Activated CD8-positive, alpha-beta memory T cell treated with anti-CD3 and anti-CD28 coated beads, Interleukin-2, amount 10 ng/mL, durations not matched to agents 7 days and 5 days (primary cell): Measurements from ENCODE around the gene ANKRD53. TPM values are rescaled to one million over a fixed set of nuclear protein-coding genes. Genes with fewer than 3 reads are reported as not detected.

Source experiments
- ATAC-seq: fragments of 150-1000 bp; cut with Tn5 transposase; one replicate; pipeline ENCODE4 v1.10.0; 2021; ENCODE audit warnings: moderate library complexity
- CTCF ChIA-PET: fragments of 350-600 bp; sonication (Branson Sonifier 250); formaldehyde crosslinking; loops from one replicate; lab custom pipeline; 2021; ENCODE audit warnings: antibody characterized with exemption; lab: Charles Lee
- DNase-seq: peaks from one replicate; pipeline ENCODE4 v3.0.0-alpha.2; 2020
- H3K27ac Mint-ChIP-seq: one replicate; pipeline ENCODE4 v1.8.0; 2021; ENCODE audit warnings: mild to moderate bottlenecking, mixed read lengths
- H3K27me3 Mint-ChIP-seq: one replicate; pipeline ENCODE4 v1.8.0; 2021; ENCODE audit warnings: mixed read lengths
- H3K36me3 Mint-ChIP-seq: one replicate; pipeline ENCODE4 v1.8.0; 2021; ENCODE audit warnings: mild to moderate bottlenecking, mixed read lengths
- H3K4me1 Mint-ChIP-seq: one replicate; pipeline ENCODE4 v1.8.0; 2021; ENCODE audit warnings: mixed read lengths
- H3K4me3 Mint-ChIP-seq: one replicate; pipeline ENCODE4 v1.8.0; 2021; ENCODE audit warnings: mild to moderate bottlenecking, moderate library complexity, mixed read lengths
- H3K9me3 Mint-ChIP-seq: one replicate; pipeline ENCODE4 v1.8.0; 2022; ENCODE audit warnings: low read depth, mixed read lengths
- total RNA-seq, 2 experiments: library from RNA; stranded (reverse); gene quantifications; one replicate each; pipeline ENCODE4 v1.2.3, GENCODE V29; 2021

The ANKRD53 gene
- total RNA-seq, 2 experiments from 2014 or later, result not detected

DNA sequence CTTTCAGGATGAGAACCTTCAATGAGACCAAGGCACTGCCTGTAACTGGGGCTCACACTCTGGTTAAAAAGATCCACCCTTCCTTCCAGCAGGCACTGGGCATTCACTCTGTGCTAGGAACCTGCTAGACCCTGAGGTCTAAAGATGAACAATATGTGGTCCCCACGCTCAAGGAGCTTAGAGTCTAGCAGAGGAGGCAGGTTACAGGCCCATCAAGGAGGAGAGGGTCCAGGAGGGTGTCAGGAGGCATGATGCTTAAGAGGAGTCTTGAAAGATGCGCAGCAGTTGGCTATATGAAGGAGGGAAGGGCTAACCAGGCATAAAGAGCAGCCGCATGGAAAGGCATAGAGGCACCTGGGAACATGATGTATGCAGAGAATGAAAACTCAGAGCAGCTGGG lies 4.5 kb downstream of the ANKRD53 start:
- Mint-ChIP-seq H3K27ac (no peak overlapping the region), H3K9me3 (no peaks in the 10 kb centered on the region), H3K27me3 (no peaks in the 10 kb centered on the region), H3K4me1 (peaks cover 18% of the 10 kb centered on the region), H3K4me3 (no peak overlapping the region), H3K36me3 (peaks cover 13% of the 10 kb centered on the region)
- ATAC-seq (no peak), DNase-seq (peak; percentile 36)
- CTCF ChIA-PET, result interaction anchor here (1.1 to 8.1 kb wide), 6 partner anchors 9 to 85 kb away, joined by 3 to 72 read pairs (median 20); partner anchors contain the start of gene NAGK

DNA sequence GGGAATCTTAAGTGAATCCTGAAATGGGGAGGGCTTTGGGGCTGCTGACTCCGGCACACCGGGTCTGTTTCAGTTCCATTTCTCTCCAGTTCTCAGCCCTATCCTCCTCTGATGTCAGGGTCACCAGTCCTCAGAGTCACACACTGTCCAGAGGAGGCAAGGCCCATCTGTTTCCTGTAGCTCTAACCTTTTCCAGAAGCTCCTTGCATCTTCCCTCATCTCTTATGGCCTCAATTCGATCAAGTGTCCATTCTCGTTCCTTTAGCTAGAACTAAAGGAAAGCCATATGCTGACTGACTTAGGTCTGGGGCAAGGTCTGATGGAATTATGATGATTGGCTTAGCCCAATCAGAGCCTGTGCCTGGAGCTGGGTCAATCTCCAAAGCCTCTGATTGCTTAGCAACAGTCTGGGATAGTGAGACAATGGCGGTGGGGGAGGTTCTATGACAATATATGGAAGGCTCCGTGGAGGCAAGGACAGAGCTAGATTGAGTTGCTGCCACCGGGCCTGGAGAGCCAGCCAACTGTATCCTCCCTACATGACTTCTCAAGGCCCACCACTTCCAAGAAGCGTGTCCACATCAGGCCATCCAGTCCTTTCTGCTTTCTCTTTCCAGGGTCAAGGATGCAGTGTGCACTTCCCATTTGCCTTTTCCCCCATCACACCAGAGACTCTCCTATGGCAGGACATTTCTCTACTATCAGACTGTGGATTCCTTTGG lies 5.2 kb downstream of the ANKRD53 start:
- DNase-seq, result peak; percentile 31
- peaks cover 15% of the 10 kb centered on the region for H3K4me1 Mint-ChIP-seq
- H3K4me3 Mint-ChIP-seq, result no peak overlapping the region
- no peaks in the 10 kb centered on the region for H3K9me3 Mint-ChIP-seq
- ATAC-seq, result no peak
- H3K27ac Mint-ChIP-seq, result no peak overlapping the region
- no peaks in the 10 kb centered on the region for H3K27me3 Mint-ChIP-seq
- CTCF ChIA-PET, result interaction anchor here (0.9 to 8.1 kb wide), 10 partner anchors 9 to 398 kb away, joined by 3 to 72 read pairs (median 8); partner anchors contain the start of gene NAGK
- H3K36me3 Mint-ChIP-seq, result peaks cover 15% of the 10 kb centered on the region

GRCh38 chr2:70984228-70984575 lies 5.8 kb downstream of the ANKRD53 start:
- ATAC-seq (no peak), DNase-seq (no peak)
- H3K4me1 Mint-ChIP-seq, result peaks cover 15% of the 10 kb centered on the region
- H3K9me3 Mint-ChIP-seq, result no peaks in the 10 kb centered on the region
- CTCF ChIA-PET, result interaction anchor here (0.6 to 8.1 kb wide), 23 partner anchors 8 to 1206 kb away, joined by 3 to 72 read pairs (median 4); partner anchors contain the start of gene NAGK
- no peak overlapping the region for H3K27ac Mint-ChIP-seq
- H3K4me3 Mint-ChIP-seq, result no peak overlapping the region
- H3K36me3 Mint-ChIP-seq, result peaks cover 15% of the 10 kb centered on the region
- H3K27me3 Mint-ChIP-seq, result no peaks in the 10 kb centered on the region

DNA sequence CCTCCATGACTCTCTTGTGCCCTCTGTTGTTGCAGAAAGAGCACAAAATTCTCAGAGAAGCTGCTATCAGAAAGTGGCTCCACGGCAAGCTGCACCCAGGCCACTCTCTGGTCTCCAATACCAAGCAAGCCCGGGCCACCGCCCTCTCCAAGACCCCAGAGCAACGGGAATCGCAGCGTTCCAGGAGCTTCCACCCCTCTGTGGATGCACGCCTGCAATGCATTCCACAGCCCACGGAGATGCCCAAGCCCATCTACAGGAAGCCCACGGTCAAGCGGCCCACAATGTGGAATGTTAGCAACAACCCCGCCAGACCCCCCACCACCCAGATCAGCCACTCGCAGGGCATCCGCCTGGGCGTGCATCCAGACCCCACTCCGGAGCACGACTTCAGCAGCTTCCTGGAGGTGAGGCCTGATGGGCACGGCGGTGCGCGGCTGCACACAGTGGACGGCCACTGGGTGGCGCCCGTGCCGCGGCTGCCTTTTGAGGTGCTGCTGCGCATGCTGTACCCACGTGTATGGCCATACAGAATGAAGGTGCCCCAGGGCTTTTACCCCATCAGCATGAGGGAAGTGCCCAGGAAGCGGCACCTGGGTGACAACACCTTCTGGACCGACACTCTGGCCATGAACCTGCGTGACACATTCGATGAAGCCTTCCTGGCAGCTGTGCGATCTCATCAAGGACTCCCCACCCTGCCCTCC lies 6.3 kb downstream of the ANKRD53 start:
- Mint-ChIP-seq H3K9me3 (no peaks in the 10 kb centered on the region), H3K4me1 (peaks cover 13% of the 10 kb centered on the region), H3K27me3 (no peaks in the 10 kb centered on the region), H3K27ac (no peak overlapping the region), H3K36me3 (peaks cover 15% of the 10 kb centered on the region), H3K4me3 (no peak overlapping the region)
- DNase-seq (peak; percentile 88), ATAC-seq (peak; percentile 99)
- CTCF ChIA-PET, result interaction anchor here (0.6 to 8.1 kb wide), 23 partner anchors 8 to 1206 kb away, joined by 3 to 72 read pairs (median 4); partner anchors contain the start of gene NAGK

DNA sequence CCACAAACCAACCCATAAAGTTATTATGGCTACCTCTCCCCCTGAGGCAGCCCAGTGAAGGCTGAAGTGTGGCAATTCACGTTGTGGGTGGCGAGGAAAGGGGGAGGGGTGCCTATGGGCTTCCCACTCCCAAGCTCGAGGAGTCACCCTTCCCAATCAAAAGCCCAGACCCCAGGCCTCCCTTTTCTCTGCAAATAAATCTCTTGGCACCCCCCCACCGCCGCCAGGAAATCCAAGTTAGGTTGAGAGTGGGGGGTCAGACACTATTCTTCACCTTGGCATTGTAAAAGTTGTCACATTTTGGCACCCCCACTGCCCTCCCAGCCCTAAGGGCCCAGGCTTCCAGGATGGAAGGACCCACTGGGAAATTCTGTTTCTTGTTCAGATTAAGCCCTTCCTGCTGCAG lies 6.9 kb downstream of the ANKRD53 start:
- Mint-ChIP-seq H3K4me3 (no peak overlapping the region), H3K27me3 (no peaks in the 10 kb centered on the region), H3K36me3 (peaks cover 15% of the 10 kb centered on the region), H3K4me1 (peaks cover 13% of the 10 kb centered on the region), H3K9me3 (no peaks in the 10 kb centered on the region), H3K27ac (no peak overlapping the region)
- DNase-seq, result no peak
- no peak for ATAC-seq
- CTCF ChIA-PET, result interaction anchor here (1.0 to 8.1 kb wide), 9 partner anchors 9 to 474 kb away, joined by 3 to 72 read pairs (median 5); partner anchors contain the start of gene NAGK

GRCh38 chr2:70985956-70986355 lies 7.5 kb downstream of the ANKRD53 start:
- H3K27me3 Mint-ChIP-seq, result no peaks in the 10 kb centered on the region
- peaks cover 13% of the 10 kb centered on the region for H3K4me1 Mint-ChIP-seq
- CTCF ChIA-PET, result interaction anchor here (0.6 to 8.1 kb wide), 6 partner anchors 8 to 82 kb away, joined by 3 to 72 read pairs (median 14); no protein-coding TSS in a partner anchor
- DNase-seq (peak; percentile 29), ATAC-seq (no peak)
- H3K27ac Mint-ChIP-seq, result no peak overlapping the region
- H3K4me3 Mint-ChIP-seq, result no peak overlapping the region
- H3K9me3 Mint-ChIP-seq, result no peaks in the 10 kb centered on the region
- H3K36me3 Mint-ChIP-seq, result peaks cover 15% of the 10 kb centered on the region

- Mint-ChIP-seq H3K27me3 (no peaks in the 10 kb centered on the region), H3K36me3 (peaks cover 16% of the 10 kb centered on the region), H3K4me1 (peaks cover 15% of the 10 kb centered on the region), H3K4me3 (no peak overlapping the region), H3K9me3 (no peaks in the 10 kb centered on the region), H3K27ac (peak overlapping the region; percentile 2)
- ATAC-seq (no peak), DNase-seq (peak; percentile 27)
- CTCF ChIA-PET, result interaction anchor here (0.6 to 8.1 kb wide), 5 partner anchors 9 to 81 kb away, joined by 3 to 72 read pairs (median 21); no protein-coding TSS in a partner anchor
These were observed 8.2 kb downstream of the ANKRD53 start for GRCh38 chr2:70986499-70987189.

GRCh38 chr2:70987386-70987785 lies 9.0 kb downstream of the ANKRD53 start:
- CTCF ChIA-PET, result no interaction called here
- peaks cover 16% of the 10 kb centered on the region for H3K4me1 Mint-ChIP-seq
- peaks cover 17% of the 10 kb centered on the region for H3K36me3 Mint-ChIP-seq
- H3K27me3 Mint-ChIP-seq, result no peaks in the 10 kb centered on the region
- DNase-seq (peak; percentile 25), ATAC-seq (no peak)
- H3K4me3 Mint-ChIP-seq, result no peak overlapping the region
- no peak overlapping the region for H3K27ac Mint-ChIP-seq
- H3K9me3 Mint-ChIP-seq, result no peaks in the 10 kb centered on the region

DNA sequence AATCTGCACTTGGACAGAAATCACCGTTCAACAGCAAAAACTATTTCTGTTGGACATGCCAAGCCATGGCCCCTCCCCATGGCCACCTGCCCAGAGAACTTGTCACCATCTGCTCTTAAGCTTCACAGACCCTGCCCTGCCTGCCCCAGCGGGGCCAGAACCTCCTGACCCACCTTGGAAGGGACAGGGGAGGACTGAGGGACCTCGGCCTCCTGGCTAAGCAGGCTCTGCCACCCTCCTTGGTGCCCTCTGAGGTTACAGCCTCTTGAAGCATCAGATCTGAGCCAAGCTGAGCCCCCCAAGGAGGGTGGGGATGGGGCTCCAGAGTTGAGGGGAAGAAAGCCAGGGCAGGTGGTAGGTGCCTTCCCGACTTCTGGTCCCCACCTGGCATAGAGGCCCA lies 9.7 kb downstream of the ANKRD53 start:
- Mint-ChIP-seq H3K27ac (no peak overlapping the region), H3K36me3 (peaks cover 17% of the 10 kb centered on the region)
- CTCF ChIA-PET, result interaction anchor here (0.7 kb wide), 1 partner anchor 22 kb away, joined by 3 read pairs; no protein-coding TSS in a partner anchor

DNA sequence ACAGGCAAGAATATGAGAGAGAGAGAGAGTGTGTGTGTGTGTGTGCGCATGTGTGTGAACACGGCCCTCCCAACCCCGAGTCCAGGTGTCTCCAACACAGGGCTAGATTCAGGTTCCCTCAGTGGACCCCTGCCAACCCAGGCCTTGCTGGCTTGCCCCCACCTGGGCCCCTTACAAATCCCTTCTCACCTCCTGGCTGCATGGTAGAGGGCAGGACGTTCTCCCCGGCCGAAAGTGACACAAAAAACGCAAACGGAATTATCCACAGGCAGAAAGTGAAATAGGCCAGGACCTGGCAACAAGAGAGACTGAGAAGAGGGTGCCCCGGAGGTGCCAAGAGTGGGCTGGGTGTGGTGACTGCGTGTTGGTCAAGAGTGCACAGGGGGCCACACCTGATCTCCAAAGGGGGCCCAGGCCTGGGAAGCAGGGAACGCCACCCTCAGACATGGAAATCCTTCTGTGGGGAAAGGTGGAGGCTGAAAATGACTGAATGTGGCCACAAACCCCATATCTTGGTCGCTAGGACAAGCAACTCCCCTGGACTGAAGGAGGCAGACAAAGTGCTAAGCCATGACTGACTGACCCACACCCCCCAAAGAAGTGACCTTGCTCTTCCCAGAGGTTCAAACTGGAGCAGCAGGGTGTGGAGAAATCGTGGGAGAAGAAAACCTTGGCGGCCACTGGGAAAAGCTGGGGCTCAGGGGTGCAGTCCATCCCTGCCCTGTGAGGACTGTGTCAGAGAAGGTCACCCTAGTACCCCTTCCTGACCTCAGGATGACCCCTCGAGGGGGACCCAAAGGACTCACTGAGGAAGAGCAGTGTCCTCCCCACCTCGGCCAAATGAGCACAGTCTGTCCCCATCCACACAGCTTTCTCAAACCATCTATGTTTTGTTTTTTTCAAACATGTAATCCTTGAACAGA lies 10.6 kb downstream of the ANKRD53 start:
- peaks cover 19% of the 10 kb centered on the region for H3K36me3 Mint-ChIP-seq
- H3K27ac Mint-ChIP-seq, result no peak overlapping the region
- no peak for ATAC-seq
- no peak overlapping the region for H3K4me3 Mint-ChIP-seq
- H3K4me1 Mint-ChIP-seq, result peaks cover 30% of the 10 kb centered on the region
- CTCF ChIA-PET, result interaction anchor here (0.7 kb wide), 2 partner anchors 18 to 23 kb away, joined by 3 read pairs; no protein-coding TSS in a partner anchor
- no peaks in the 10 kb centered on the region for H3K27me3 Mint-ChIP-seq
- no peaks in the 10 kb centered on the region for H3K9me3 Mint-ChIP-seq
- peak; percentile 23 for DNase-seq

More for the DNA sequence above, 9.7 kb downstream of the ANKRD53 start:
- H3K27me3 Mint-ChIP-seq, result no peaks in the 10 kb centered on the region
- no peak overlapping the region for H3K4me3 Mint-ChIP-seq
- H3K9me3 Mint-ChIP-seq, result no peaks in the 10 kb centered on the region
- H3K4me1 Mint-ChIP-seq, result peaks cover 21% of the 10 kb centered on the region
- DNase-seq, result peak; percentile 38
- no peak for ATAC-seq

DNA sequence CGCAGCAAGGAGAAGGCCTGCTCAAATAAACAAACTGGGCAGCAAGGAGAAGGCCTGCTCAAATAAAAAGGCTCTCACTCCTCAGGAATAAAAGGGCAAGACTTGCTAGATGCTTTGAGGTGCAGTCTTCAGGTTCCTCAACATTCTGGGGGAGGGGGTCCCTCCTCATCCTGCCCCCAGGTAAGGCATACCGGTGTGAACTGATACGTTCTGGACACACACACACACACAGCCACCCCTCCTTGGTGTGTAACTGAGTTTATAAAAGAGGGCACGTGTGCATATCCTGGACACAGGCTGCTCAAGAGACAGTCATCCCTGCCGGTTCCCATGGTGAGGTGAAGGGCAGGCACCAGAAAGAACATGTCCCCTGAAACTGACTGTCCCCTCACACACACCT lies 11.8 kb downstream of the ANKRD53 start:
- Mint-ChIP-seq H3K4me1 (peaks cover 22% of the 10 kb centered on the region), H3K27me3 (no peaks in the 10 kb centered on the region), H3K27ac (no peak overlapping the region), H3K36me3 (peaks cover 21% of the 10 kb centered on the region), H3K9me3 (no peaks in the 10 kb centered on the region), H3K4me3 (no peak overlapping the region)
- DNase-seq (no peak), ATAC-seq (no peak)
- CTCF ChIA-PET, result interaction anchor here (1.0 to 2.7 kb wide), 2 partner anchors 11 to 25 kb away, joined by 3 to 9 read pairs; no protein-coding TSS in a partner anchor

GRCh38 chr2:70991142-70991541 lies 12.7 kb downstream of the ANKRD53 start:
- CTCF ChIA-PET, result interaction anchor here (1.0 to 2.7 kb wide), 3 partner anchors 10 to 26 kb away, joined by 3 to 9 read pairs (median 3); no protein-coding TSS in a partner anchor
- H3K4me1 Mint-ChIP-seq, result peaks cover 25% of the 10 kb centered on the region
- no peaks in the 10 kb centered on the region for H3K27me3 Mint-ChIP-seq
- ATAC-seq (no peak), DNase-seq (peak; percentile 28)
- H3K36me3 Mint-ChIP-seq, result peaks cover 17% of the 10 kb centered on the region
- H3K4me3 Mint-ChIP-seq, result no peak overlapping the region
- H3K9me3 Mint-ChIP-seq, result no peaks in the 10 kb centered on the region
- no peak overlapping the region for H3K27ac Mint-ChIP-seq
